ENCODE measurements around the gene RPL26.

Gene RPL26

GRCh38 chr17:8405499-8406016 is 22.6 kb upstream of the RPL26 start:
- Histone ChIP-seq H3K4me2 (ENCODE audit: low read length) (no peak overlapping the region), H3K4me3 (ENCODE audit: low read length) (no peak overlapping the region), H3K36me3 (ENCODE audit: control insufficient read depth, low read length) (no peaks in the 10 kb centered on the region), H3K9me3 (ENCODE audit: control insufficient read depth, insufficient read depth, low read length) (no peaks in the 10 kb centered on the region), H3K27me3 (ENCODE audit: control insufficient read depth, low read length) (peaks cover 5% of the 10 kb centered on the region; the same call in 1 of the 2 replicates), H4K20me1 (ENCODE audit: control insufficient read depth, insufficient read depth, low read depth, low read length) (no peaks in the 10 kb centered on the region), H3K27ac (ENCODE audit: low read depth, low read length) (no peak overlapping the region), H3K9me2 (replicated peaks; ENCODE audit: control insufficient read depth, low read length) (no peaks in the 10 kb centered on the region), H3K79me2 (ENCODE audit: control insufficient read depth, low read length) (no peaks in the 10 kb centered on the region), H3F3A (ENCODE audit: control insufficient read depth, insufficient read depth) (no peaks in the 10 kb centered on the region), H3K4me1 (ENCODE audit: control insufficient read depth, low read length) (peaks cover 3% of the 10 kb centered on the region)
- TF ChIP-seq EZH2phosphoT487 (IDR thresholded peaks at IDR 0.05; ENCODE audit: borderline replicate concordance, low read length): no peak
- no peak for TF ChIP-seq CTCF (IDR thresholded peaks at IDR 0.05; ENCODE audit: low read depth, low read length, poor library complexity, severe bottlenecking)

- no peaks in the 10 kb centered on the region for H3F3A ChIP-seq (ENCODE audit: control insufficient read depth, insufficient read depth)
- H3K4me3 ChIP-seq (ENCODE audit: low read length): no peak overlapping the region
- H4K20me1 ChIP-seq (ENCODE audit: control insufficient read depth, insufficient read depth, low read depth, low read length): no peaks in the 10 kb centered on the region
- H3K9me2 ChIP-seq (replicated peaks; ENCODE audit: control insufficient read depth, low read length): no peaks in the 10 kb centered on the region
- H3K27ac ChIP-seq (ENCODE audit: low read depth, low read length): no peak overlapping the region
- no peaks in the 10 kb centered on the region for H3K4me1 ChIP-seq (ENCODE audit: control insufficient read depth, low read length)
- no peak for TF ChIP-seq EZH2phosphoT487 (IDR thresholded peaks at IDR 0.05; ENCODE audit: borderline replicate concordance, low read length)
- no peak for TF ChIP-seq CTCF (IDR thresholded peaks at IDR 0.05; ENCODE audit: low read depth, low read length, poor library complexity, severe bottlenecking)
- H3K9me3 ChIP-seq (ENCODE audit: control insufficient read depth, insufficient read depth, low read length): no peaks in the 10 kb centered on the region
- H3K36me3 ChIP-seq (ENCODE audit: control insufficient read depth, low read length): no peaks in the 10 kb centered on the region
- H3K27me3 ChIP-seq (ENCODE audit: control insufficient read depth, low read length): peaks cover 9% of the 10 kb centered on the region; the same call in 1 of the 2 replicates
- no peaks in the 10 kb centered on the region for H3K79me2 ChIP-seq (ENCODE audit: control insufficient read depth, low read length)
- no peak overlapping the region for H3K4me2 ChIP-seq (ENCODE audit: low read length)
Observed at GRCh38 chr17:8402921-8403536, 20.0 kb upstream of the RPL26 start.

GRCh38 chr17:8401107-8401506 is 18.1 kb upstream of the RPL26 start:
- TF ChIP-seq EZH2phosphoT487 (IDR thresholded peaks at IDR 0.05; ENCODE audit: borderline replicate concordance, low read length) (no peak), CTCF (IDR thresholded peaks at IDR 0.05; ENCODE audit: low read depth, low read length, poor library complexity, severe bottlenecking) (no peak)
- no peaks in the 10 kb centered on the region for H3K9me2 ChIP-seq (replicated peaks; ENCODE audit: control insufficient read depth, low read length)
- H3F3A ChIP-seq (ENCODE audit: control insufficient read depth, insufficient read depth): no peaks in the 10 kb centered on the region
- no peaks in the 10 kb centered on the region for H3K36me3 ChIP-seq (ENCODE audit: control insufficient read depth, low read length)
- no peaks in the 10 kb centered on the region for H4K20me1 ChIP-seq (ENCODE audit: control insufficient read depth, insufficient read depth, low read depth, low read length)
- H3K4me2 ChIP-seq (ENCODE audit: low read length): no peak overlapping the region
- H3K9me3 ChIP-seq (ENCODE audit: control insufficient read depth, insufficient read depth, low read length): no peaks in the 10 kb centered on the region
- H3K27me3 ChIP-seq (ENCODE audit: control insufficient read depth, low read length): peaks cover 12% of the 10 kb centered on the region; the same call in 1 of the 2 replicates
- H3K4me1 ChIP-seq (ENCODE audit: control insufficient read depth, low read length): no peaks in the 10 kb centered on the region
- no peak overlapping the region for H3K4me3 ChIP-seq (ENCODE audit: low read length)
- H3K79me2 ChIP-seq (ENCODE audit: control insufficient read depth, low read length): no peaks in the 10 kb centered on the region
- H3K27ac ChIP-seq (ENCODE audit: low read depth, low read length): no peak overlapping the region
